SH-SY5Y (cell line): ENCODE results near the gene WDR46.
A peak's percentile ranks its signal among the peaks of the same experiment; 100 is the strongest.

Experiments used
- GATA2 ChIP-seq: IDR thresholded peaks from 2 replicates; pipeline ENCODE4 v1.6.1; 2011; ENCODE audit warnings: mild to moderate bottlenecking, low read depth, low read length
- GATA3 ChIP-seq: IDR thresholded peaks from 2 replicates; pipeline ENCODE4 v1.6.1; 2011; ENCODE audit warnings: low read depth, mild to moderate bottlenecking, low read length, moderate library complexity

Gene WDR46

GRCh38 chr6:33279257-33279695 lies 9.8 kb downstream of the WDR46 start:
- TF ChIP-seq GATA3: no peak
- TF ChIP-seq GATA2: no peak

- no peak for TF ChIP-seq GATA2
- TF ChIP-seq GATA3: no peak
Observed at GRCh38 chr6:33278810-33279209, 10.2 kb downstream of the WDR46 start.

GRCh38 chr6:33278392-33278741 lies 10.7 kb downstream of the WDR46 start:
- TF ChIP-seq GATA2 (no peak), GATA3 (no peak)

- TF ChIP-seq GATA2: no peak
- TF ChIP-seq GATA3: no peak
Observed at GRCh38 chr6:33277663-33278391, 11.2 kb downstream of the WDR46 start.

- TF ChIP-seq GATA3 (no peak), GATA2 (no peak)
Observed at GRCh38 chr6:33276864-33277662, 12.0 kb downstream of the WDR46 start, which contains the start of gene B3GALT4. Gene B3GALT4, plus strand, starts transcription at chr6:33277123. Its CDS starts 297 bp downstream, at chr6:33277420.

- TF ChIP-seq GATA2: no peak
- TF ChIP-seq GATA3: no peak
Observed at GRCh38 chr6:33276581-33276863, 12.5 kb downstream of the WDR46 start.

- TF ChIP-seq GATA2 (no peak), GATA3 (no peak)
Observed at GRCh38 chr6:33273924-33274902, 14.8 kb downstream of the WDR46 start.

- TF ChIP-seq GATA2: no peak
- no peak for TF ChIP-seq GATA3
Observed at GRCh38 chr6:33273129-33273923, 15.7 kb downstream of the WDR46 start.

GRCh38 chr6:33272275-33273128 lies 16.5 kb downstream of the WDR46 start:
- TF ChIP-seq GATA3 (no peak), GATA2 (no peak)

- TF ChIP-seq GATA2 (0 out of 2 replicates have a peak, but pooled peaks have one; percentile 4), GATA3 (no peak)
Observed at GRCh38 chr6:33271468-33272274, 17.4 kb downstream of the WDR46 start, which contains the start of the genes RPS18 and VPS52. Gene RPS18, plus strand, starts transcription at chr6:33272075. Its CDS starts 45 bp downstream, at chr6:33272120. Gene VPS52, minus strand, starts transcription at chr6:33271876. Its CDS starts 201 bp downstream, at chr6:33271675.

- TF ChIP-seq GATA2 (no peak), GATA3 (no peak)
Observed at GRCh38 chr6:33271117-33271467, 17.9 kb downstream of the WDR46 start.

GRCh38 chr6:33264015-33264414 lies 25.0 kb downstream of the WDR46 start:
- TF ChIP-seq GATA2 (no peak), GATA3 (no peak)
